GM12878 (cell line): ENCODE measurements around the gene LDLRAP1. TPM values are rescaled to one million over a fixed set of nuclear protein-coding genes. Genes with fewer than 3 reads are reported as not detected.

Experiments
- ATAC-seq: fragments of 200-7000 bp; cut with Tn5 transposase; 3 replicates; pipeline ENCODE4 v1.9.1; 2020; ENCODE audit warnings: mild to moderate bottlenecking, moderate library complexity
- BruUV-seq: library from RNA; stranded (reverse); fragments of 400-500 nt; replicated peaks from 2 replicates; lab custom pipeline; 2021; lab: Mats Ljungman, UMichigan
- CTCF ChIA-PET: fragments of 300-600 bp; sonication (Branson Sonifier 250); formaldehyde crosslinking; extraction: SDS; loops from one replicate; lab custom pipeline; 2021; ENCODE audit warnings: inconsistent platforms; lab: Yijun Ruan, JAX
- POLR2A ChIA-PET: fragments of 350-600 bp; formaldehyde crosslinking; extraction: SDS; loops from one replicate; lab custom pipeline; 2021; ENCODE audit warnings: inconsistent platforms; lab: Charles Lee
- RAD21 ChIA-PET: fragments of 300-600 bp; sonication (Branson Sonifier 250); formaldehyde crosslinking; loops from one replicate; lab custom pipeline; 2023; ENCODE audit warnings: antibody characterized with exemption; ENCODE audit not compliant: unreplicated experiment; lab: Charles Lee
- SMC1A ChIA-PET: fragments of 300-600 bp; sonication (Branson Sonifier 250); formaldehyde crosslinking; loops from one replicate; lab custom pipeline; 2023; ENCODE audit not compliant: unreplicated experiment, uncharacterized antibody; lab: Charles Lee
- DNase-seq: peaks from one replicate; pipeline ENCODE4 v3.0.0-alpha.2; 2011; ENCODE audit warnings: low read depth, low spot score
- FAIRE-seq: peaks from 3 replicates; lab custom pipeline; 2011; peaks lifted over from hg19 to GRCh38; lab: Jason Lieb, UNC
- H2AFZ ChIP-seq: 2 replicates; pipeline ENCODE4 v1.6.0; 2011; ENCODE audit warnings: low read depth, low read length, control low read depth; ENCODE audit not compliant: control insufficient read depth
- H3K27ac ChIP-seq: 2 replicates; pipeline ENCODE4 v1.5.1; 2011; ENCODE audit warnings: control low read depth; ENCODE audit not compliant: control insufficient read depth, insufficient read depth
- H3K27me3 ChIP-seq, 2 experiments: replicated peaks in 1 of 2; 2 replicates each; pipeline versions ENCODE4 v1.6.0 to v1.6.1; 2011; ENCODE audit warnings: low read length in 1 of 2; ENCODE audit not compliant: control insufficient read depth in 2 of 2, insufficient read depth in 2 of 2
- H3K36me3 ChIP-seq, 2 experiments: 2 replicates each; pipeline ENCODE4 v1.5.1; 2011; ENCODE audit warnings: low read length in 1 of 2; ENCODE audit not compliant: control insufficient read depth in 2 of 2, insufficient read depth in 2 of 2
- H3K4me1 ChIP-seq: 2 replicates; pipeline ENCODE4 v1.6.1; 2011; ENCODE audit warnings: mild to moderate bottlenecking, low read length, moderate library complexity, mixed read lengths; ENCODE audit not compliant: control insufficient read depth, insufficient read depth
- H3K4me2 ChIP-seq: 2 replicates; pipeline ENCODE4 v1.6.0; 2011; ENCODE audit warnings: control low read depth; ENCODE audit not compliant: control insufficient read depth, insufficient read depth
- H3K4me3 ChIP-seq: fragments of 200-600 bp; sonication (generic); 2 replicates; pipeline ENCODE4 v1.5.1; 2016
- H3K79me2 ChIP-seq: 2 replicates; pipeline ENCODE4 v1.6.0; 2011; ENCODE audit warnings: low read length; ENCODE audit not compliant: control insufficient read depth, insufficient read depth
- H3K9ac ChIP-seq: 2 replicates; pipeline ENCODE4 v1.8.0; 2011; ENCODE audit warnings: low read length, control low read depth, mixed read lengths; ENCODE audit not compliant: control insufficient read depth, insufficient read depth
- H3K9me3 ChIP-seq: replicated peaks from 3 replicates; pipeline ENCODE4 v1.5.1; 2011; ENCODE audit warnings: mild to moderate bottlenecking, low read length; ENCODE audit not compliant: control insufficient read depth, insufficient read depth
- H4K20me1 ChIP-seq: 2 replicates; pipeline ENCODE4 v1.6.0; 2011; ENCODE audit not compliant: control insufficient read depth, insufficient read depth
- CBFB ChIP-seq: IDR thresholded peaks from 2 replicates; pipeline ENCODE4 v1.6.1; 2016; ENCODE audit warnings: antibody characterized with exemption, low read depth
- CBX3 ChIP-seq: fragments of 200-600 bp; sonication (generic); IDR thresholded peaks from 2 replicates; pipeline ENCODE4 v1.6.1; 2016; ENCODE audit warnings: low read depth, borderline replicate concordance
- CHD4 ChIP-seq: fragments of 200-600 bp; sonication (generic); IDR thresholded peaks from 2 replicates; pipeline ENCODE4 v1.6.1; 2016; ENCODE audit warnings: mild to moderate bottlenecking
- EP300 ChIP-seq, 2 experiments: fragments of 150-350 bp in 1 of 2; IDR thresholded peaks; 2 replicates each; pipeline ENCODE4 v1.6.1; 2011 to 2012; ENCODE audit warnings: low read depth in 2 of 2, low read length in 2 of 2, borderline replicate concordance in 1 of 2, improper control_type of control experiment in 1 of 2, inconsistent platforms in 1 of 2; ENCODE audit not compliant: control insufficient read depth in 1 of 2
- IKZF1 ChIP-seq: fragments of 450-650 bp; conservative IDR thresholded peaks from 2 replicates; pipeline ENCODE4 v1.6.1; 2017; ENCODE audit warnings: antibody characterized with exemption, mild to moderate bottlenecking
- IKZF2 ChIP-seq, 2 experiments: fragments of 450-650 bp; IDR thresholded peaks; 2 replicates each; pipeline ENCODE4 v1.6.1; 2017; ENCODE audit warnings: mild to moderate bottlenecking in 2 of 2, moderate library complexity in 2 of 2
- JUND ChIP-seq: IDR thresholded peaks from 2 replicates; pipeline ENCODE4 v1.6.1; 2012; ENCODE audit warnings: low read depth, mild to moderate bottlenecking, low read length, improper control_type of control experiment, moderate library complexity
- ZNF274 ChIP-seq: IDR thresholded peaks from one replicate; pipeline ENCODE4 v1.8.0; 2011; ENCODE audit not compliant: insufficient read length, insufficient read depth
- ZNF384 ChIP-seq: IDR thresholded peaks from 2 replicates; pipeline ENCODE4 v1.6.1; 2012; ENCODE audit warnings: low read depth, mild to moderate bottlenecking, low read length, improper control_type of control experiment, borderline replicate concordance
- WGBS: methylation state at CpG from one replicate; pipeline ENCODE4 v1.1.6; 2016; ENCODE audit warnings: low lambda C conversion rate; ENCODE audit not compliant: insufficient replicate concordance, insufficient coverage; ENCODE audit errors: missing lambda C conversion rate; 5-methylcytosine and 5-hydroxymethylcytosine counted together
- in situ Hi-C: fragments of 300-500 bp; cut with MboI; formaldehyde crosslinking; loops from 9 replicates; pipeline ENCODE4 v1.14.3; 2018; ENCODE audit warnings: mixed read lengths
- intact Hi-C: fragments of 100-400 bp; cut with micrococcal nuclease; formaldehyde crosslinking; loops from one replicate; pipeline ENCODE4 v1.14.2; 2022; ENCODE audit not compliant: unreplicated experiment
- polyA plus RNA-seq, 11 experiments: library from polyadenylated mRNA; depleted of rRNA in 4 of 11; unstranded in 6 of 11; stranded (reverse) in 5 of 11; fragments of >200 nt; fragmentation: Nextera tagmentation in 4 of 11; fragmentation: Illumina TruSeq in 1 of 11; extraction: Ambion mirVana in 4 of 11; extraction: Trizol in 1 of 11; gene quantifications; 1 replicate in 1 of 11; 2 replicates in 10 of 11; pipeline versions ENCODE4 v1.2.1 to v1.2.3, GENCODE V29; 2011 to 2016; ENCODE audit warnings: inconsistent platforms in 2 of 11, missing spikeins in 2 of 11, low read depth in 1 of 11
- total RNA-seq, 4 experiments: library from RNA; depleted of rRNA in 3 of 4; stranded (reverse); fragments of >200 nt in 3 of 4; fragmentation: Illumina TruSeq in 1 of 4; extraction: Trizol in 1 of 4; gene quantifications; 2 replicates each; pipeline versions ENCODE4 v1.2.1 to v1.2.3, GENCODE V29; 2013 to 2021
- TF ChIP-seq, protein P1 (sequence below): fragments of 450-650 bp; IDR thresholded peaks from 2 replicates; pipeline ENCODE4 v1.6.1; 2018; ENCODE audit warnings: mild to moderate bottlenecking, low read depth, moderate library complexity; ENCODE audit not compliant: partially characterized antibody
- TF ChIP-seq, protein P2 (sequence below): IDR thresholded peaks from 2 replicates; pipeline ENCODE4 v1.6.1; 2012; ENCODE audit warnings: low read depth, low read length, improper control_type of control experiment

LDLRAP1 gene
- total and polyA plus RNA-seq, 10 of the 15 experiments (the other 5 are each of a cell fraction or from before 2014, with no cell fraction given), result 0.43 to 37.6 (median 22.0) TPM

DNA sequence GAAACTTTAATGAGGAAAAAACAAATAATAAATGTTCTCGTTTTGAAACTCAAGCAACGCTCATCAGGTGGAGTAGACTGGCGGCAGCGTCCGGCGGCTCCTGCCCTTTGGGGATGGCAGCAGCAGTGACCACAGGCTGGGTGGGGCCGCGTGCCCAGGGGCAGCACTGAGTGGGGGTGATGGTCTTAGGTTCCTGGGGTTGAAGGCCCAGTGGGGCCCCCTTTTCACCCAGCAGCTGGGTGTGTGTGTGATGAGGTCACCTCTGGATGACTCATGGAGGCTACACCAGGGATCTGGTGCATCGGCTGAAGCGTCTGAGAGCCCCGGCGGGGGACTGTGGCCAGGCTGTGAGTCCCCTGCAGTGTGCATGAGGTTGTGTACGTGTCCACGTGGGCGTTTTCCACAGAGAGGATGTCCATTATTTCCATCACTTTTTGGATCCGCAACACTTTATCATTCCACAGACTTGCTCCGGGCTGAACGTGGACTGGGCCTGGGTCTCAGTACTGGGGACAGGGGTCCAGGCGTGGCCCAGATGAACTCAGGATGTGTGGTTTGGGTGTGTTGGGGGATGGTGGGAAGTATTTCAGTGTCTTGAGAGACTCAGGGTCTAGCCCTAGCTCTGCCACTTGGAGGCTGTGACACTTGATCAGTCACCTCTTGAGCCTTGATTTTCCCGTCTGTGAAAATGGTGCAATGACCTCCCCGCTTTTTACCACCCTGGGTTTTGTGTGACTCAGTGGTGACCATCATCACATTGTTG lies 25.6 kb downstream of the LDLRAP1 start (continued):
- TF ChIP-seq EP300 (IDR thresholded peaks at IDR 0.05; ENCODE audit: borderline replicate concordance in 1 of 2, control insufficient read depth in 1 of 2, low read depth in 2 of 2, low read length in 2 of 2) (no peak), ZNF274 (no peak)
- TF ChIP-seq, protein P1, sequence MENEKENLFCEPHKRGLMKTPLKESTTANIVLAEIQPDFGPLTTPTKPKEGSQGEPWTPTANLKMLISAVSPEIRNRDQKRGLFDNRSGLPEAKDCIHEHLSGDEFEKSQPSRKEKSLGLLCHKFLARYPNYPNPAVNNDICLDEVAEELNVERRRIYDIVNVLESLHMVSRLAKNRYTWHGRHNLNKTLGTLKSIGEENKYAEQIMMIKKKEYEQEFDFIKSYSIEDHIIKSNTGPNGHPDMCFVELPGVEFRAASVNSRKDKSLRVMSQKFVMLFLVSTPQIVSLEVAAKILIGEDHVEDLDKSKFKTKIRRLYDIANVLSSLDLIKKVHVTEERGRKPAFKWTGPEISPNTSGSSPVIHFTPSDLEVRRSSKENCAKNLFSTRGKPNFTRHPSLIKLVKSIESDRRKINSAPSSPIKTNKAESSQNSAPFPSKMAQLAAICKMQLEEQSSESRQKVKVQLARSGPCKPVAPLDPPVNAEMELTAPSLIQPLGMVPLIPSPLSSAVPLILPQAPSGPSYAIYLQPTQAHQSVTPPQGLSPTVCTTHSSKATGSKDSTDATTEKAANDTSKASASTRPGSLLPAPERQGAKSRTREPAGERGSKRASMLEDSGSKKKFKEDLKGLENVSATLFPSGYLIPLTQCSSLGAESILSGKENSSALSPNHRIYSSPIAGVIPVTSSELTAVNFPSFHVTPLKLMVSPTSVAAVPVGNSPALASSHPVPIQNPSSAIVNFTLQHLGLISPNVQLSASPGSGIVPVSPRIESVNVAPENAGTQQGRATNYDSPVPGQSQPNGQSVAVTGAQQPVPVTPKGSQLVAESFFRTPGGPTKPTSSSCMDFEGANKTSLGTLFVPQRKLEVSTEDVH, result no peak
- TF ChIP-seq, all 136 proteins: peak for 0

DNA sequence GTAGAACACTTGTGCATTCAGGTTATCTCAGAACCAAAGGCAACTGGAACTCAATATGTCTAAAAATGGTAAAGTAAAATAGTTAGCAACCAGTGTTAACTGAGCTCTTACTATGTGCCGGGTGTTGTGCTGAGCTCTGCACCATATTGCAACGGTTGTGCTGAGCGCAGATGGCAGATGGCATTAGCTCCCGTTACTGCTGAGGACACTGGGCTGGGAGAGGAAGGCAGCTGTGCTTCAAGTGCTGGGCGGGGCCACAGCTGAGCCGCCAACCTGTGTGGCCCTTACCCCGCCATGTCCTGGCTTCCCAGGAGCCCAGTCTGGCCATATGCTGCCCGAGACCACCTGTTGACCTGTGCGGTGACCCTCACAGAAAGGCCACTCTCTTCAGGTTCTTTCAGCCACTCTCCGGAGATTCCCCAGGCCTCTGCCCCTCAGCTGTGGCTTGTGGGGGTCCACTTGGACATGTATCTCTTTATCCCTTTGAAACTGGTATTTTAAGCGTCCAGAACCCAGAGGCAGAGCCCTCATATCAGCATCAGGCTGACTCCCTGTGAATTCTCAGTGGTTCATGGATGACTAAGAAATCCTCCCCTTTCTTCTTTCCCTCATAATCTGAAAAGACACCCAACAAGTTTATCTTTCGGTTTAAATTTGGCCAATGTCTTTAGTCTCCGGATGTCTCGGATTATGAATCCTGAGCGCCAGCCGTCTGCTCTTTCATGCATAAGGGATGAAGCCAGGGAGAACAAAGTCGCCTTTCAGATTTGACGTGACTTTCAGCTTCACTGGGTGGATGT lies 26.4 kb downstream of the LDLRAP1 start:
- FAIRE-seq (no peak), ATAC-seq (no peak), DNase-seq (no peak)
- Histone ChIP-seq H3K9me3 (no peaks in the 10 kb centered on the region), H3K79me2 (no peaks in the 10 kb centered on the region), H3K27me3 (no peaks in the 10 kb centered on the region), H3K4me3 (no peak overlapping the region), H3K4me2 (no peak overlapping the region), H3K9ac (no peak overlapping the region), H4K20me1 (no peaks in the 10 kb centered on the region; the same call in 1 of the 2 replicates), H3K4me1 (no peaks in the 10 kb centered on the region), H3K27ac (no peak overlapping the region), H3K36me3 (peaks cover 0 to 6% of the 10 kb centered on the region in 2 experiments; a peak in 2 of 4 replicates), H2AFZ (no peak overlapping the region)
- ChIA-PET CTCF (interaction anchor here (2.4 kb wide), 1 partner anchor 10 kb away, joined by 6 read pairs; no protein-coding TSS in a partner anchor), SMC1A (no interaction called here), POLR2A (no interaction called here), RAD21 (no interaction called here)
- in situ Hi-C loops, result no loop called here
- TF ChIP-seq, protein P2, sequence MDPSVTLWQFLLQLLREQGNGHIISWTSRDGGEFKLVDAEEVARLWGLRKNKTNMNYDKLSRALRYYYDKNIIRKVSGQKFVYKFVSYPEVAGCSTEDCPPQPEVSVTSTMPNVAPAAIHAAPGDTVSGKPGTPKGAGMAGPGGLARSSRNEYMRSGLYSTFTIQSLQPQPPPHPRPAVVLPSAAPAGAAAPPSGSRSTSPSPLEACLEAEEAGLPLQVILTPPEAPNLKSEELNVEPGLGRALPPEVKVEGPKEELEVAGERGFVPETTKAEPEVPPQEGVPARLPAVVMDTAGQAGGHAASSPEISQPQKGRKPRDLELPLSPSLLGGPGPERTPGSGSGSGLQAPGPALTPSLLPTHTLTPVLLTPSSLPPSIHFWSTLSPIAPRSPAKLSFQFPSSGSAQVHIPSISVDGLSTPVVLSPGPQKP, result no peak
- no peak for TF ChIP-seq CBFB
- TF ChIP-seq CHD4, result no peak
- no peak for TF ChIP-seq IKZF2 (IDR thresholded peaks at IDR 0.05)
- TF ChIP-seq ZNF384, result no peak
- no peak for TF ChIP-seq IKZF1
- no peak for TF ChIP-seq CBX3
- TF ChIP-seq JUND, result no peak
- WGBS, result 84% methylated on average over 18 of the region's 18 CpGs
- intact Hi-C loops, result no loop called here
- no TSS peak for BruUV-seq
